HEK293 (cell line): ENCODE data around the gene NUMBL.

ENCODE experiments used
- CTCF ChIP-seq: fragments of 450-650 bp; formaldehyde crosslinking; IDR thresholded peaks from 2 replicates; pipeline ENCODE4 v1.5.1; 2016; ENCODE audit warnings: missing biosample characterization, missing genetic modification characterization
- ZFP3 ChIP-seq: fragments of 450-650 bp; formaldehyde crosslinking; IDR thresholded peaks from 2 replicates; pipeline ENCODE4 v1.5.1; 2016; ENCODE audit warnings: low read depth, missing biosample characterization, missing genetic modification characterization

DNA sequence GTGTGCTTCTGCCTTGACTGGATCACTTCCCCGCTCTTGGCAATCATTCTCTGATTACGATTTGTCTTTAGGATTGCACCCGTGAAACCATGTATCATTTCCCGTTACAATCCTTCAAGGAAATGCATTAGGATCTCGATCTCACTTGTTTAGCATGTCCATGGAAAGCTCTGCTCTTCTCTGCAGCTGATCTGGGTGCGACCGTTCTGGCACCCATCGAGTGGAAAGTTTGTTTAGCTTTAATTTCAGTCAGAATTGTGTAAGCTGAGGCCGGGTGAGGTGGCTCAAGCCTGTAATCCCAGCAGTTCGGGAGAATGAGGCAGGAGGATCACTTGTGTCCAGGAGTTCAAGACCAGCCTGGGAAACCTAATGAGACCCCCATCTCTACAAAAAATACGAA is 30.9 kb downstream of the NUMBL start:
- TF ChIP-seq ZFP3 (tag by site-specific recombination) (no peak), CTCF (tag by site-specific recombination) (no peak)
